NCI-H2081 treated with DMSO at 0.1 percent for 48 hours (cell line): Measurements from ENCODE around the gene ZSCAN9.

Experiments
- DNase-seq: peaks from one replicate; lab custom pipeline; 2025; lab: John Stamatoyannopoulos, UW

Gene ZSCAN9

GRCh38 chr6:28266962-28267694, 42.1 kb downstream of the ZSCAN9 start, which contains the start of gene ZSCAN26:
Gene ZSCAN26 (plus strand): TSS chr6:28267143. CDS start chr6:28271920, 4,777 bp downstream.
- peak; percentile 59 for DNase-seq

GRCh38 chr6:28267695-28268059, 42.6 kb downstream of the ZSCAN9 start:
- DNase-seq = no peak

GRCh38 chr6:28269492-28269891, 44.4 kb downstream of the ZSCAN9 start:
- DNase-seq = no peak

GRCh38 chr6:28274888-28275287, 49.8 kb downstream of the ZSCAN9 start:
- no peak for DNase-seq

GRCh38 chr6:28277746-28278145, 52.7 kb downstream of the ZSCAN9 start:
- no peak for DNase-seq

- no peak for DNase-seq
Measured at GRCh38 chr6:28280595-28281287, 55.7 kb downstream of the ZSCAN9 start.

- DNase-seq = peak; percentile 36
Measured at GRCh38 chr6:28281288-28282064, 56.4 kb downstream of the ZSCAN9 start, which contains the start of gene PGBD1. Gene PGBD1 (plus strand): TSS chr6:28281572. CDS start chr6:28283814, 2,242 bp downstream.

- DNase-seq = no peak
Measured at GRCh38 chr6:28282926-28283325, 57.9 kb downstream of the ZSCAN9 start.
